Testis (tissue), 2 donors: ENCODE measurements around the gene MAGI1.

ENCODE experiments used
- CTCF ChIP-seq, 3 experiments: fragments of 450-650 bp in 2 of 3; fragments of 200-600 bp in 1 of 3; sonication (generic) in 1 of 3; IDR thresholded peaks; one replicate each; pipeline ENCODE4 v1.5.1; 2016 to 2019; ENCODE audit warnings: antibody characterized with exemption in 3 of 3, mild to moderate bottlenecking in 2 of 3, moderate library complexity in 1 of 3
- POLR2A ChIP-seq: fragments of 450-650 bp; IDR thresholded peaks from one replicate; pipeline ENCODE4 v1.6.1; 2017; ENCODE audit warnings: antibody characterized with exemption, mild to moderate bottlenecking, moderate library complexity

- TF ChIP-seq CTCF (IDR thresholded peaks at IDR 0.05) = no peak
- TF ChIP-seq POLR2A = no peak
Measured at GRCh38 chr3:65843732-65844131, 195.0 kb downstream of the MAGI1 start.
